ENCODE measurements around the gene ERBB4. TPM values are rescaled to one million over a fixed set of nuclear protein-coding genes. Genes with fewer than 3 reads are reported as not detected.

ERBB4 gene
- total RNA-seq, 1 donor from 2014 or later, result 9.9 TPM

GRCh38 chr2:212528106-212528856, 10.3 kb downstream of the ERBB4 start:
- H3K9me3 Mint-ChIP-seq, result no peaks in the 10 kb centered on the region
- H3K27me3 Mint-ChIP-seq, result peaks cover 5% of the 10 kb centered on the region
- no peak overlapping the region for H3K27ac Mint-ChIP-seq
- TF ChIP-seq CTCF (conservative IDR thresholded peaks at IDR 0.05), result no peak
- no peak overlapping the region for H3K4me3 Mint-ChIP-seq
- no peak for DNase-seq (ENCODE audit: extremely low spot score, unreplicated experiment)
- peaks cover 3% of the 10 kb centered on the region for H3K4me1 Mint-ChIP-seq (ENCODE audit: unreplicated experiment)
- no peaks in the 10 kb centered on the region for H3K36me3 Mint-ChIP-seq

GRCh38 chr2:212526059-212526458, 12.5 kb downstream of the ERBB4 start:
- DNase-seq (ENCODE audit: extremely low spot score, unreplicated experiment), result no peak
- H3K36me3 Mint-ChIP-seq, result no peaks in the 10 kb centered on the region
- H3K9me3 Mint-ChIP-seq, result no peaks in the 10 kb centered on the region
- peaks cover 5% of the 10 kb centered on the region for H3K27me3 Mint-ChIP-seq
- no peak overlapping the region for H3K4me3 Mint-ChIP-seq
- no peak for TF ChIP-seq CTCF (conservative IDR thresholded peaks at IDR 0.05)
- peaks cover 2% of the 10 kb centered on the region for H3K4me1 Mint-ChIP-seq (ENCODE audit: unreplicated experiment)
- H3K27ac Mint-ChIP-seq, result no peak overlapping the region

- no peak overlapping the region for H3K4me3 Mint-ChIP-seq
- TF ChIP-seq CTCF (conservative IDR thresholded peaks at IDR 0.05), result no peak
- no peaks in the 10 kb centered on the region for H3K36me3 Mint-ChIP-seq
- H3K27me3 Mint-ChIP-seq, result no peaks in the 10 kb centered on the region
- H3K27ac Mint-ChIP-seq, result no peak overlapping the region
- H3K9me3 Mint-ChIP-seq, result no peaks in the 10 kb centered on the region
- H3K4me1 Mint-ChIP-seq (ENCODE audit: unreplicated experiment), result no peaks in the 10 kb centered on the region
- no peak for DNase-seq (ENCODE audit: extremely low spot score, unreplicated experiment)
Measured at GRCh38 chr2:212523756-212524155, 14.8 kb downstream of the ERBB4 start.

- H3K4me1 Mint-ChIP-seq (ENCODE audit: unreplicated experiment), result no peaks in the 10 kb centered on the region
- no peak overlapping the region for H3K27ac Mint-ChIP-seq
- H3K9me3 Mint-ChIP-seq, result no peaks in the 10 kb centered on the region
- DNase-seq (ENCODE audit: extremely low spot score, unreplicated experiment), result no peak
- H3K27me3 Mint-ChIP-seq, result no peaks in the 10 kb centered on the region
- TF ChIP-seq CTCF (conservative IDR thresholded peaks at IDR 0.05), result peak; percentile 58
- H3K36me3 Mint-ChIP-seq, result no peaks in the 10 kb centered on the region
- no peak overlapping the region for H3K4me3 Mint-ChIP-seq
Measured at GRCh38 chr2:212520340-212520739, 18.3 kb downstream of the ERBB4 start.

- DNase-seq (ENCODE audit: extremely low spot score, unreplicated experiment), result no peak
- H3K36me3 Mint-ChIP-seq, result no peaks in the 10 kb centered on the region
- no peak for TF ChIP-seq CTCF (conservative IDR thresholded peaks at IDR 0.05)
- H3K27me3 Mint-ChIP-seq, result no peaks in the 10 kb centered on the region
- H3K4me1 Mint-ChIP-seq (ENCODE audit: unreplicated experiment), result no peaks in the 10 kb centered on the region
- no peak overlapping the region for H3K4me3 Mint-ChIP-seq
- no peak overlapping the region for H3K27ac Mint-ChIP-seq
- no peaks in the 10 kb centered on the region for H3K9me3 Mint-ChIP-seq
Measured at GRCh38 chr2:212517693-212518092, 20.9 kb downstream of the ERBB4 start.

Data from type B pancreatic cell (in vitro differentiated cells).